Neural cell (in vitro differentiated cells): ENCODE data around the gene UBE2E1. TPM values are rescaled to one million over a fixed set of nuclear protein-coding genes. Genes with fewer than 3 reads are reported as not detected.

ENCODE experiments used
- H2AFZ ChIP-seq: fragments of 200-600, 300-800 bp; sonication (generic), shearing (Covaris generic); 2 replicates; pipeline ENCODE4 v1.6.0; 2014; ENCODE audit warnings: low read depth, mild to moderate bottlenecking, antibody characterized with exemption, low read length, moderate library complexity
- H3F3A ChIP-seq: fragments of 200-600 bp; shearing (Covaris generic); 2 replicates; pipeline ENCODE4 v1.6.1; 2016; ENCODE audit warnings: mild to moderate bottlenecking, moderate library complexity, mixed read lengths, antibody characterized with exemption, low read length; ENCODE audit not compliant: insufficient read depth, poor library complexity, severe bottlenecking
- H3K27ac ChIP-seq: fragments of 200-600, 300-800 bp; sonication (generic), shearing (Covaris generic); 2 replicates; pipeline ENCODE4 v1.5.1; 2014; ENCODE audit warnings: mild to moderate bottlenecking, low read length, moderate library complexity
- H3K27me3 ChIP-seq: fragments of 300-800, 200-600 bp; sonication (generic), shearing (Covaris generic); 2 replicates; pipeline ENCODE4 v1.6.0; 2014; ENCODE audit warnings: mild to moderate bottlenecking, low read depth, low read length, moderate library complexity; ENCODE audit not compliant: insufficient read depth
- H3K36me3 ChIP-seq: fragments of 300-800, 200-600 bp; sonication (generic), shearing (Covaris generic); 2 replicates; pipeline ENCODE4 v1.5.1; 2014; ENCODE audit warnings: mild to moderate bottlenecking, antibody characterized with exemption, low read length, moderate library complexity; ENCODE audit not compliant: insufficient read depth
- H3K4me2 ChIP-seq: fragments of 300-800, 200-600 bp; sonication (generic), shearing (Covaris generic); 2 replicates; pipeline ENCODE4 v1.6.0; 2014; ENCODE audit warnings: mild to moderate bottlenecking, low read length
- H3K4me3 ChIP-seq: fragments of 300-800, 200-600 bp; sonication (generic), shearing (Covaris generic); 2 replicates; pipeline ENCODE4 v1.5.1; 2014; ENCODE audit warnings: mild to moderate bottlenecking, low read length, moderate library complexity
- H3K79me2 ChIP-seq: fragments of 200-600 bp; shearing (Covaris generic); replicated peaks from 2 replicates; pipeline ENCODE4 v1.6.0; 2014; ENCODE audit warnings: mild to moderate bottlenecking, low read length, moderate library complexity; ENCODE audit not compliant: insufficient read depth
- H3K9ac ChIP-seq: fragments of 300-800, 200-600 bp; sonication (generic), shearing (Covaris generic); 2 replicates; pipeline ENCODE4 v1.6.1; 2016; ENCODE audit warnings: mild to moderate bottlenecking, low read length, mixed read lengths
- H3K9me2 ChIP-seq: fragments of 200-600 bp; shearing (Covaris generic); 2 replicates; pipeline ENCODE4 v1.6.1; 2016; ENCODE audit warnings: mild to moderate bottlenecking, low read length, mixed read lengths; ENCODE audit not compliant: insufficient read depth
- H3K9me3 ChIP-seq: fragments of 200-600, 300-800 bp; sonication (generic), shearing (Covaris generic); 2 replicates; pipeline ENCODE4 v1.6.1; 2016; ENCODE audit warnings: mild to moderate bottlenecking, mixed run types, low read length, moderate library complexity, mixed read lengths
- H4K20me1 ChIP-seq: fragments of 200-600 bp; shearing (Covaris generic); 2 replicates; pipeline ENCODE4 v1.6.1; 2016; ENCODE audit warnings: mild to moderate bottlenecking, mixed run types; ENCODE audit not compliant: insufficient read depth
- CTCF ChIP-seq: fragments of 450-650 bp; IDR thresholded peaks from 2 replicates; pipeline ENCODE4 v1.5.1; 2014; ENCODE audit warnings: antibody characterized with exemption, mild to moderate bottlenecking, moderate library complexity; ENCODE audit not compliant: poor library complexity, severe bottlenecking
- EP300 ChIP-seq: fragments of 450-650 bp; conservative IDR thresholded peaks from 2 replicates; pipeline ENCODE4 v1.6.1; 2014; ENCODE audit warnings: antibody characterized with exemption, mild to moderate bottlenecking, moderate library complexity; ENCODE audit not compliant: poor library complexity, severe bottlenecking
- EZH2 ChIP-seq: fragments of 200-600, 300-800 bp; shearing (Covaris generic), sonication (generic); IDR thresholded peaks from 2 replicates; pipeline ENCODE4 v1.6.1; 2014; ENCODE audit warnings: antibody characterized with exemption, low read length, borderline replicate concordance, mild to moderate bottlenecking; ENCODE audit not compliant: insufficient read depth, poor library complexity, severe bottlenecking
- MXI1 ChIP-seq: fragments of 450-650 bp; conservative IDR thresholded peaks from 2 replicates; pipeline ENCODE4 v1.6.1; 2014; ENCODE audit warnings: antibody characterized with exemption, mild to moderate bottlenecking; ENCODE audit not compliant: poor library complexity, severe bottlenecking
- POLR2AphosphoS5 ChIP-seq: IDR thresholded peaks from 2 replicates; pipeline ENCODE4 v1.6.1; 2012
- RAD21 ChIP-seq: fragments of 450-650 bp; conservative IDR thresholded peaks from 2 replicates; pipeline ENCODE4 v1.6.1; 2014; ENCODE audit warnings: antibody characterized with exemption, mild to moderate bottlenecking, moderate library complexity
- REST ChIP-seq: IDR thresholded peaks from 2 replicates; pipeline ENCODE4 v1.6.1; 2012; ENCODE audit warnings: borderline replicate concordance
- SMC3 ChIP-seq: fragments of 450-650 bp; conservative IDR thresholded peaks from 2 replicates; pipeline ENCODE4 v1.6.1; 2014; ENCODE audit warnings: antibody characterized with exemption, mild to moderate bottlenecking, moderate library complexity; ENCODE audit not compliant: poor library complexity
- TAF1 ChIP-seq: IDR thresholded peaks from 2 replicates; pipeline ENCODE4 v1.6.1; 2012; ENCODE audit warnings: low read depth
- polyA plus RNA-seq: library from polyadenylated mRNA; depleted of rRNA; stranded (reverse); fragments of >200 nt; gene quantifications from 2 replicates; pipeline ENCODE4 v1.2.3, GENCODE V29; 2014

UBE2E1 gene
- polyA plus RNA-seq, 1 donor from 2014 or later = 157 TPM

GRCh38 chr3:23856286-23856685, 50.5 kb downstream of the UBE2E1 start:
- Histone ChIP-seq H4K20me1 (no peaks in the 10 kb centered on the region), H3K4me2 (no peak overlapping the region), H3K4me3 (no peak overlapping the region), H3K9me3 (no peaks in the 10 kb centered on the region), H3K36me3 (no peaks in the 10 kb centered on the region), H3K27me3 (no peaks in the 10 kb centered on the region), H3F3A (no peaks in the 10 kb centered on the region), H3K9me2 (no peaks in the 10 kb centered on the region), H3K9ac (no peak overlapping the region), H2AFZ (no peak overlapping the region), H3K79me2 (peaks cover 16% of the 10 kb centered on the region), H3K27ac (no peak overlapping the region)
- TF ChIP-seq SMC3 = no peak
- TF ChIP-seq TAF1 = no peak
- TF ChIP-seq EP300 = no peak
- no peak for TF ChIP-seq RAD21
- no peak for TF ChIP-seq MXI1
- no peak for TF ChIP-seq POLR2AphosphoS5
- no peak for TF ChIP-seq EZH2
- TF ChIP-seq REST = no peak
- TF ChIP-seq CTCF = no peak

GRCh38 chr3:23859012-23859743, 53.4 kb downstream of the UBE2E1 start:
- Histone ChIP-seq H3K9ac (no peak overlapping the region), H4K20me1 (no peaks in the 10 kb centered on the region), H3K4me2 (no peak overlapping the region), H3K9me2 (no peaks in the 10 kb centered on the region), H3K9me3 (no peaks in the 10 kb centered on the region), H3K27me3 (no peaks in the 10 kb centered on the region), H3F3A (no peaks in the 10 kb centered on the region), H2AFZ (no peak overlapping the region), H3K4me3 (no peak overlapping the region), H3K36me3 (no peaks in the 10 kb centered on the region), H3K27ac (no peak overlapping the region), H3K79me2 (peaks cover 26% of the 10 kb centered on the region)
- TF ChIP-seq SMC3 = no peak
- TF ChIP-seq EP300 = no peak
- TF ChIP-seq TAF1 = no peak
- TF ChIP-seq POLR2AphosphoS5 = no peak
- TF ChIP-seq MXI1 = no peak
- no peak for TF ChIP-seq REST
- TF ChIP-seq EZH2 = no peak
- no peak for TF ChIP-seq CTCF
